ENCODE measurements around the gene WDR77.
A peak's percentile ranks its signal among the peaks of the same experiment; 100 is the strongest.

WDR77 gene

DNA sequence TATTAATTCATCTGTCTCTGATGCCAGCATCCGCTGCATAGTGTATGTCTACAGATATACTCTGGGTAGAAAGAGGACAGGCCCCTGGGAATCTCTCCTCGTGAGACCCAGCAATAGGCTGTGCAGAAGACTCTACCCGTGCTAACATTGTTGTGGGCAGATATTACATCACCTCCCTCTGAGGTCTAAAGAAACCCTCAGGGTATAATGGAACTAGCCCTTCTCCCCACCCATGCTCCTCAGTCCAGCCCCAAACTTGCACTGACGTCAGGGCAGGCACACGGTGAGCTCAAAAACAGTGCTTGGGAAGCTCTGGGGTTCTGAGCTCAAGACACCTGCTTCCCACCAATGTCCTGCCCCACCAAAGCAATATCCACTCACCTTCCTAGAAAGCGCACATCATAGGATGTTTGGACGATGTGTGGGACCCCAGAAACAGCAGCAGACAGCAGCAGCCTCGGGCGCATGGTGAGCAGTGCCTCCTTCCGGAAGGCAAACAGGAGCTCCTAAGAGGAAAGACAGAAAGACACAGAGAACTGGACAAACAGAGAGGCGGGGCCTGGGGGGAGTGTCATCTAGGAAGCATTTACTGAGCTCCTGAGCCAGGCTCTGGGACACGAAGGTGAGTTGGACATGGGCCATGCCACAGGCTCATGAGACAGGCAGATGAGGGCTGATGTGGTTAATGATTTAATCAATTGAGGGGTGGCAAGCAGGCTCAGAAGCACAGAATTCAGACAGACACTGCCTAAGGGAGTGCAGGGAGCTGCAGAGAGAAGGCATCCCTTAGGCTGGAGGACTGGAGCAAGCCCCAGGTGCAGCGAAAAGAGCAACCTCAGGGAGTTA, 26.3 kb downstream of the WDR77 start:
- FAIRE-seq: no peak
- DNase-seq (ENCODE audit: insufficient read length, low spot score): no peak
- TF ChIP-seq SPI1 (IDR thresholded peaks at IDR 0.05; ENCODE audit: low read depth, low read length) (no peak), POU2F2 (IDR thresholded peaks at IDR 0.05; ENCODE audit: low read depth, low read length) (no peak), POLR2A (IDR thresholded peaks at IDR 0.05; ENCODE audit: low read depth, low read length) (no peak), POLR2AphosphoS5 (IDR thresholded peaks at IDR 0.05; ENCODE audit: low read depth, low read length) (no peak), TAF1 (IDR thresholded peaks at IDR 0.05; ENCODE audit: low read depth, low read length) (no peak), PAX5 (IDR thresholded peaks at IDR 0.05; ENCODE audit: insufficient read depth, low read length, severe bottlenecking) (no peak)

DNA sequence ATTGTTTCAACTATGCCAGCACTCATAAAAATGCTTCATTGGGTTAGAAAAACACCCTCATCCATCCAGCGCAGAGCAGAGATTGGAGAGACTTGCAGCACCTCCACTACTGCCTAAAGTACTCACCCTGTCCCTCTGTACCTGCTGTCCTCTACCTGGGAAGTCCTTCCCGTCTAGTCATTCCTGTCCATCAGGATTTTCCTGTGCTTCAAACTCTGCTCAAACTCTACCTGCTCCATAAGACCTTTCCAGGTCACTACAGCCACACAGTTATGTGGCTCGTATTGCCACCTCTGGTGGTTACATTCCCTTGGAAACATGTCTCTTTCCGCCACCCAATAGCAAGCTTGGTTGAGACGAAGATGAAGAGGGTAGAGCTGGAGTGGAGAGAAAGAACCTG, 28.7 kb downstream of the WDR77 start:
- DNase-seq (ENCODE audit: insufficient read length, low spot score): no peak
- TF ChIP-seq TAF1 (IDR thresholded peaks at IDR 0.05; ENCODE audit: low read depth, low read length): no peak
- TF ChIP-seq POLR2A (IDR thresholded peaks at IDR 0.05; ENCODE audit: low read depth, low read length): no peak
- FAIRE-seq: no peak

DNA sequence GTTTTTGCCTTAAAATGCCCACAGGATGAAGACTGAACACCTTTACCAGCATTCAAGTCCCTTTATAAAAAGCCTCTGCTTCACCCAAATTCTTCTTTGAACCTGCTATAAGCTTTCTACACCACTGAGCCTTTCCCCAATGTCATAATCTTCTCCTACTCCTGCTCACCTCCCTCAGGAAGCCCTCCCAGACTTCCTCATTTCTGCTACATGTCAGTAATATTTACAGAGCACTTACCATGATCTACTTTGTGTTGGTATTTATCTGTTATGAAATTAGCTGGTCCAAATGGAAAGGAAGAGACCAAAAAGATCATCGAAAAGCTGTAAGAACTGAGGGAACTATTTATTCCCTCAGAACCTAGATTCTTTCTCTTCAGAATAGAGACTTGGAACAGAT, 30.0 kb downstream of the WDR77 start:
- TF ChIP-seq POU2F2 (IDR thresholded peaks at IDR 0.05; ENCODE audit: low read depth, low read length) (no peak), SPI1 (IDR thresholded peaks at IDR 0.05; ENCODE audit: low read depth, low read length) (no peak), POLR2A (IDR thresholded peaks at IDR 0.05; ENCODE audit: low read depth, low read length) (no peak), PAX5 (IDR thresholded peaks at IDR 0.05; ENCODE audit: insufficient read depth, low read length, severe bottlenecking) (no peak), POLR2AphosphoS5 (IDR thresholded peaks at IDR 0.05; ENCODE audit: low read depth, low read length) (no peak), TAF1 (IDR thresholded peaks at IDR 0.05; ENCODE audit: low read depth, low read length) (no peak)
- no peak for FAIRE-seq

DNA sequence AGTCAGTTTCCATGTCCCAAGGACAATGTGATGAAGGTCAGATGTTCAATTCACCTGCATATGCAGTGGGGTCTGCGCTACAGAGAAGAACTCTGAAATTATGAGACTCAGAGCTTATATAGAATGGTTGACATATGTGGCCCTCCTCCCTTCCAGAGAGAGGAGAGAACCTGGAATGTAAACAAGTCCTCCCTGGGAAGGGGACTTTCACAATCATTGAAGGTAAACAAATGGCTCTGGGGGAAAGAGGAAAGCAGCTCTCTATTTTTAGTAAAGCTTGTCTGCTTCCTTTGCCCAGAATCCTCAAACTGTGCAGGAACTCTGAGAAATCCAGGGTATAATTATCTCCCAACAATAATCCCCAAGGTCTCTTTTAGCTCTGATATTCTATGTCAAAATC, 31.3 kb downstream of the WDR77 start:
- FAIRE-seq (no peak), DNase-seq (ENCODE audit: insufficient read length, low spot score) (no peak)
- TF ChIP-seq PAX5 (IDR thresholded peaks at IDR 0.05; ENCODE audit: insufficient read depth, low read length, severe bottlenecking) (no peak), POU2F2 (IDR thresholded peaks at IDR 0.05; ENCODE audit: low read depth, low read length) (no peak), TAF1 (IDR thresholded peaks at IDR 0.05; ENCODE audit: low read depth, low read length) (no peak), POLR2AphosphoS5 (IDR thresholded peaks at IDR 0.05; ENCODE audit: low read depth, low read length) (no peak), SPI1 (IDR thresholded peaks at IDR 0.05; ENCODE audit: low read depth, low read length) (no peak), POLR2A (IDR thresholded peaks at IDR 0.05; ENCODE audit: low read depth, low read length) (no peak)

More for the DNA sequence above, 30.0 kb downstream of the WDR77 start:
- DNase-seq (ENCODE audit: insufficient read length, low spot score): no peak

DNA sequence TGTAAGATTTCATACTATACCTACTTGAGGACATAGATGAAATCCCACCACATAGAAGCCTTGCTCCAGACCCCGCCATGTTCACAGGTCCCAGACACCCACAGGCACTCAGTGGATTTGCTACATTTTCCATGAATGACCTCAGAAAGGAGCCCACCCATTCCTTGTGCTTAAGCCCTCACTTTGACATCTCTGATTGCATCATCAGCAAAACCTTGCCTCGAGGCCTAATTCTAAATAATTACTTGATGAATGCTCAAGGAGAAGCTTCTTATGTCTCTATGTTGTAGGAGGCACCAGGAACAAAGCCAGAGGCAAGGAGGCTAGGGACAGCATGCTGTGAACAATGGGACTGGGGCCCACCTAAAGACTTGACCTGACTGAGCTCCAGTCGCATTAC, 33.6 kb downstream of the WDR77 start:
- no peak for TF ChIP-seq SPI1 (IDR thresholded peaks at IDR 0.05; ENCODE audit: low read depth, low read length)
- no peak for TF ChIP-seq PAX5 (IDR thresholded peaks at IDR 0.05; ENCODE audit: insufficient read depth, low read length, severe bottlenecking)
- no peak for TF ChIP-seq POLR2A (IDR thresholded peaks at IDR 0.05; ENCODE audit: low read depth, low read length)
- TF ChIP-seq TAF1 (IDR thresholded peaks at IDR 0.05; ENCODE audit: low read depth, low read length): no peak
- no peak for TF ChIP-seq POLR2AphosphoS5 (IDR thresholded peaks at IDR 0.05; ENCODE audit: low read depth, low read length)
- TF ChIP-seq POU2F2 (IDR thresholded peaks at IDR 0.05; ENCODE audit: low read depth, low read length): no peak
- no peak for DNase-seq (ENCODE audit: insufficient read length, low spot score)
- FAIRE-seq: no peak

DNA sequence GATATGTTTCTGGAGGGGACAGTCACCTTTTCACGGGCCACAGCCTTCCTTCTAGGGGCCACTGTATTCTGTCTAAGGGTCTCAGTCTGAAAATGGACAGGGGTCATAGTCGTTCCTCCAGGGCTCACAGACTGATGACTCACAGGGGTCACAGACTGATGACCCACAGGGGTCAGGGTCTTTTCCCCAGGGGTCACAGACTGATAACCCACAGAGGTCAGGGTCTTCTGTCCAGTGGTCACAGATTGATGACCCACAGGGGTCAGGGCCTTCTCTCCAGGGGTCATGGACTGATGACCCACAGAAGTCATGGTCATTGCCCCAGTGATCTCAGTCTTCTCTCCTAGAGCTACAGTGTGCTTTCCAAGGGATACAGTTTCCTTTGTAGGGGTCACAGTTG, 34.3 kb downstream of the WDR77 start:
- TF ChIP-seq POLR2AphosphoS5 (IDR thresholded peaks at IDR 0.05; ENCODE audit: low read depth, low read length) (no peak), SPI1 (IDR thresholded peaks at IDR 0.05; ENCODE audit: low read depth, low read length) (no peak), POU2F2 (IDR thresholded peaks at IDR 0.05; ENCODE audit: low read depth, low read length) (no peak), PAX5 (IDR thresholded peaks at IDR 0.05; ENCODE audit: insufficient read depth, low read length, severe bottlenecking) (no peak), POLR2A (IDR thresholded peaks at IDR 0.05; ENCODE audit: low read depth, low read length) (no peak), TAF1 (IDR thresholded peaks at IDR 0.05; ENCODE audit: low read depth, low read length) (no peak)
- no peak for DNase-seq (ENCODE audit: insufficient read length, low spot score)
- FAIRE-seq: no peak

DNA sequence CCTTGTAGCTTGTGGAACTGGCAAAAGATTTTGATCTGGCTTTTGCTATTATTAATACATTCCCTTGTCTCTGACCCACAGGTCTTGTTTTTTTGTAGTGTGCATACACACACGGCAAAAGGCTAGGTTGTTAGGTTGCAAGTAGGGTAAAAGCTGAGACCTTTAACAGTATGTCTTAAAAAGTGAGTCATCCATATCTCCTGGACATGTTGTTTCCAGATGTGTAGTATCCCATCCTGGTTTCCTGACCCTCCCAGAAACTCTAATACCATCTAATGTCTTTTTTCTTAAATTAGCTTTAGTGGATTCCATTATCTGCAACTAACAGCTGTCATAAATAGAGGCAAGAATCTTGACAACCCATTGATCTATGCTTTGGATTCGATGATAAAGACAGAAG, 36.2 kb downstream of the WDR77 start:
- FAIRE-seq (no peak), DNase-seq (ENCODE audit: insufficient read length, low spot score) (no peak)
- TF ChIP-seq POLR2A (IDR thresholded peaks at IDR 0.05; ENCODE audit: low read depth, low read length) (no peak), POU2F2 (IDR thresholded peaks at IDR 0.05; ENCODE audit: low read depth, low read length) (no peak), POLR2AphosphoS5 (IDR thresholded peaks at IDR 0.05; ENCODE audit: low read depth, low read length) (no peak), SPI1 (IDR thresholded peaks at IDR 0.05; ENCODE audit: low read depth, low read length) (no peak), PAX5 (IDR thresholded peaks at IDR 0.05; ENCODE audit: insufficient read depth, low read length, severe bottlenecking) (no peak), TAF1 (IDR thresholded peaks at IDR 0.05; ENCODE audit: low read depth, low read length) (no peak)

DNA sequence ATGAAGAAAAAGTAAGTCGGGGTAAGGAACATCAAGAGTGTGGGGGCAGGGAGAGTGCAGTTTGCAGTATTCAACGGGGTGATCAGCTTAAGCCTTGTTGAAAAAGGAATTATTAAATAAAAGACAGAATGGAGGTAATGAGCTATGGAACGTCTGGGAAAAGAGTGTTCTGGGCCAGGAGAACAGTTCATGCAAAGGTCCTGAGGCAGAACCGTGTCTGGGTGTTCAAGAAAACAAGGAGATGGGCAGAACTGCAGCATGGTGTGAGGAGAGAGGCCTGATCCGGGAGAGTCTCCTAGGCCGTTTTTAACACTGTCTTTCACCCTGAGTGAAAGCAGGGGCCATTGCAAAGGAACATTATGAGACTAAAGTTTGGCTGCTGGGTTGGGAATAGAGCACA, 41.8 kb downstream of the WDR77 start:
- FAIRE-seq (no peak), DNase-seq (ENCODE audit: insufficient read length, low spot score) (no peak)
- TF ChIP-seq POU2F2 (IDR thresholded peaks at IDR 0.05; ENCODE audit: low read depth, low read length) (no peak), PAX5 (IDR thresholded peaks at IDR 0.05; ENCODE audit: insufficient read depth, low read length, severe bottlenecking) (no peak), TAF1 (IDR thresholded peaks at IDR 0.05; ENCODE audit: low read depth, low read length) (no peak), POLR2A (IDR thresholded peaks at IDR 0.05; ENCODE audit: low read depth, low read length) (no peak), POLR2AphosphoS5 (IDR thresholded peaks at IDR 0.05; ENCODE audit: low read depth, low read length) (no peak), SPI1 (IDR thresholded peaks at IDR 0.05; ENCODE audit: low read depth, low read length) (no peak)

DNA sequence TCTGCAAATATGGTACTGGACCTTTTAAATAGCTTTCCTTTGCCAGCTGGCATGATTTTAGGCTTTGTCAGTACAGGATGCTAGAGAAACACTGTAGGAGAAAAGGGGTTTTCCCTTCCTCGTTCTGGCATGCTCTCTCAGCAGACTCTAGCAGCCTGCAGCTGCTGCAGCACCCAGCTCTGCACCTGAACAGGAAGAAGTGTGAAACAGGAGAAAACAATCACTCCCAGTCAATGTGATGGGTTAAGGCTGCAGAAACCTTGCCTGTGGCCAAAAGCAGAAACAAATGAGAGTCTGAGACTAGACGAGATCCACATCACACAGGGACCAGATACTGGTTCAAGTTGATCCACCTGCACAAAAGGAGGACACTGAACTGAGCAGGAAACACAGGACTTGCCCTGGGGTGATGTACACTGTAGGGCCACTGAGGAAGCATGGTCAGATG, 42.7 kb downstream of the WDR77 start:
- TF ChIP-seq POU2F2 (IDR thresholded peaks at IDR 0.05; ENCODE audit: low read depth, low read length): no peak
- FAIRE-seq (peak; percentile 98), DNase-seq (ENCODE audit: insufficient read length, low spot score) (peak; percentile 49)

DNA sequence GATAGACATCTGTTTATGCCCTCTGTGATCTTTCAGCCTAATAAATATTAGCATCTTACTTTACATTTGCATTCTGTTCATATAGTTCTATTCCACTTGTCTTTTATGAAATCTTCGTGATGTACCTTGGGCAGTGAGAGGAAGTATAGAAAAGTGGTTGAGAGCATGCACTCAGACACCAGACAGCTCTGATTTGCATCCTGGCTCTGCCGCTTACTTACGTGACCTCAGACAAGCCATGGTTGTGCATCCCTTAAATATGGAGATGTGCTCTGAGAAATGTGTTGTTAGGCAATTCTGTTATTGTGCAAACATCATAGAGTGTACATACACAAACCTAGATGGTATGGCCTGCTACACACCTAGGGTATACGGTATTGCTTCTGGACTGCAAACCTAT, 44.5 kb downstream of the WDR77 start:
- no peak for DNase-seq (ENCODE audit: insufficient read length, low spot score)
- FAIRE-seq: peak; percentile 63
- no peak for TF ChIP-seq PAX5 (IDR thresholded peaks at IDR 0.05; ENCODE audit: insufficient read depth, low read length, severe bottlenecking)
- no peak for TF ChIP-seq POU2F2 (IDR thresholded peaks at IDR 0.05; ENCODE audit: low read depth, low read length)
- TF ChIP-seq TAF1 (IDR thresholded peaks at IDR 0.05; ENCODE audit: low read depth, low read length): no peak
- TF ChIP-seq POLR2A (IDR thresholded peaks at IDR 0.05; ENCODE audit: low read depth, low read length): no peak
- no peak for TF ChIP-seq POLR2AphosphoS5 (IDR thresholded peaks at IDR 0.05; ENCODE audit: low read depth, low read length)
- no peak for TF ChIP-seq SPI1 (IDR thresholded peaks at IDR 0.05; ENCODE audit: low read depth, low read length)

Measured in GM12891 (cell line).